ENCODE results near the gene UBTD2.

DNA sequence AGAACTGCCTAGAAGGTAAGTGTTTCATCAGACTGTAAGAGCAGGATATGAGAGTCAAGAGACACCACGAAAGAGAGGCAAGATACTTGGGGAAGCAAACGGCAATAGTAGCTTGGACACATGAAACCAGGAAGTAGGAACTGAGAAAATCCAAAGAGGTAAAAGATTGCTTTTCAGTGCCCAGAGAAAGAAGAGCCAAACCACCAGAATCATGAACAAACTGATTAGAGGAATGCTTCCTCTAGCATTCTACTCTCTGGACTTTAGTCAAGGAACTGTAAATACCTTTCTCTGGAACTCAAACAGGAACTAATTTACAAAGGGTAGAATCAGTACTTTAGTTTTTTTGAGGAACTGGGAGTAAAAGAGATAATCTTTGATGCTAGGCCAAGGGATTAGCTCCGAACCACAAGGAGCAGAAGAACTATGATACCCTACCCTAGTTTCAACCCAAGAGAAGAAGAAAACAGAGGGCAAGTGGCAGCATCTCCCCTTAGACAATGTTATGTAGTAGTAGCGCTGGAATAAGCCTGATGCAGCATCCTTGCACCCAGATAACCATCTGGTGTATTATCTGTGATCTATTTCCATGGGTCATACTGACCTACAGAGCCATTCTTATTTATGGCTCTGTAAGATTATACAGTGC, 48.3 kb downstream of the UBTD2 start:
- TF ChIP-seq CTCF (IDR thresholded peaks at IDR 0.05) (no peak), POLR2A (IDR thresholded peaks at IDR 0.05) (no peak)
